ENCODE data around the gene TXLNG.

TXLNG gene

DNA sequence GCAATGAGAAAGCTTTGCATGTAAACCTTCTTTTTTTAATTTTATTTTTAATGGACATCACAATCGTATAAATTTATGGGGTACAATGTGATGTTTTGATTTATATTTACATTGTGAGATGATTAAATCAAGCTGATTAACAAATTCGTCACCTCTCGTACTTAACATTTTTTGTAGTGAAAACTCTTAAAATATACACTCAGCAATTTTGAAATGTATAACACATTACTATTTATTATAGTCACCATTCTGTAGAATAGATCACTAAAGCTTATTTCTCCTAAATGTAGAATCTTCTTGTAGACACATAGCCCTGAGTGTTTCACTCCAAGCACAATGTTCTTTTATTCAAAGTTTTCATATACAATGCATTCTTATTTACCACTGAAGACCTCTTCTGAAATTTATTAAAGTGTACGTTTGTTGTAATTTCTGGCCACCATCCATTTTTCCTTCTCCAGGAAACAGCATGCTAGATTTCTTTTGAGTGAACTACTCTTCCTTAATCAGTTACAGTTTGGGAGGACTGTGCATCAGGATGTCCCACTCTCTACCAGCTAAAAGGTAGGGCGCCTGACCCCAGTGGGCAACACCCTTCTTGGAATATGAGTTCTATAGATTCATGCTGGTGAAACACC is 88.3 kb downstream of the TXLNG start:
- no peak for DNase-seq

DNA sequence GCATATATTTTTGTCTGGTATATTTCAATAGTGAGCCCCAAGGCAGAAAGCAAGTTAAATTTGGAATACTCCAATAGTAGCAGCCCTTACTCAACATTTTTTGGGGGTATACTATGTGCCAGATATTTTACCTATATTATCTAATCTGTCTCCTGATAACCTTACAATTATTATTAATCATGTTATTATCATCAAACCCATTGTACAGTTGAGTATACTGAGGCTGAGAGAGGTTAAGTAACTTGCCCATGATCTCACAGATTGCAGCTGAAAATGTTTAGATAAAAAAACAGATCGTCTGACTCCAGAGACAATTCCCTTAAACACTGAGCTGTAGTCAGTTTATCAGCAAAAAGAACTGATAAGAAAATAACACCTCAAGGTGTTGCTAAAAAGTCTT is 90.4 kb downstream of the TXLNG start:
- DNase-seq: no peak

DNA sequence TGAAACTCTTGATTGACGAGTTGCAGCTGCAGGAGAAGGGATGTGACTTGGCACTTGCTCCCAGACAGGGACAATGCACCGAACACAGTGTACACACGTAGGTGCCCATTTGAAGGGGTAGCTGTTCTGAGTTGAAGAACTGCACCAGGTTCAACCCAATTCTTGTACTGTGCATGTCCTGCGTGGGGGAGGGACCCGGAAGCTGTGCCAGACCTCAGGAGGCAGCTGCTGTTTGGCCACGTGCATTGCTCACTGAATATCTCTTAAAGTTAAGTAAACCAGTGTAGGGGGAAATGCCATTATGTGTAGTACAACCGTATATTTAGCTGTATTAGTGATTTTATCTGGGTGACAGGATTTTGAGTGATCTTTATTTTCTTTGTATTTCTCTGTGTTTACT is 95.9 kb downstream of the TXLNG start:
- no peak for DNase-seq

DNA sequence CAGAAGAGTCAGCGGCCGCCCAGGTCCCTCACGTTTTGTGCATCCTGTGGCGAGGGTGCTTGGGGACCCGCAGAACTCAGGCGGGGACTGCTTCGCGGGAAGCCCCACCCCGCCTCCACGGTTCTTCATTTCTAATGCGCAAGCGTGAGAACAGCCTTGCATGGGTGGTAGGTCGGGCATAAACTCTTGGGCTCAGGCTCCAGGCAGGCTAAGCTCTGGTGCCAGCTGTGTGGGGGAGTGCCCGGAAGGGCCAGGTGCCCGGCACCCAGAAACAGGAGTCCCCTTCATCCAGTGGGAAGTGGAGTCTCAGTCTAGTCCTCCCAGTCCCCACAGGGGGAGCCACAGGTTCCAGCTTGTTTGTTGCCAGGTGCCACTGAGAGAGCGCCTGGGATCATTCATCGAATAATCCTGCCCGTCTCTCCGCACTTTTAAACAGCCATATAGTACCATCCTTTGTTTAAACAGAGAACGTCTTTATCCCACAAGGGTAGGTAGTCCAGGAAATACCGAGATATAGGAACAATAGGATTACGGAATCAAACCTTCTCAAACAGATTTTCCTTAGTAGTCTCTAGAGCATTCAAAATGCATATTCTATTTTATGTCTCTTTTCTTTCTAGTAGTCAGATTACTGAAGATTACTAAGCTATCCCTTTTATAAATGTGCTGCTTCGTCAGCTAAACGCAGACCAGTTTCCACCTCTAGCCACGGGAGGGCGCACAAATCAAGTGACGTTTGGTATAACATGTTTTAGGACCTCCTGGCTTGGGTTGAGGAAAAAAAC is 96.6 kb downstream of the TXLNG start:
- peak in 1 of 2 experiments; percentile 19 for DNase-seq

DNA sequence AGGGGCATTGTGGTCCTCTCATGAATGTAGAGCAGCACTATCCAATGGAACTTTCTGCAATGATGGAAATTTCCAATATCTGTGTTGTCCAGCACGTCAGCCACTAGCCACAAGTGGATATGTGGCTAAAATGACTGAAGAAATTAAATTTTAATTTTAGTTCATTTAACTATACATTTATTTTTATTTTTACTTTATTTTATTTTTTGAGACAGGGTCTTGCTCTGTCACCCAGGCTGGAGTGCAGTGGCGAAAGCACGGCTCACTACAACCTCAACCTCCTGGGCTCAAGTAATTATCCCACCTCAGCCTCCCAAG is 97.2 kb downstream of the TXLNG start:
- no peak for DNase-seq

DNA sequence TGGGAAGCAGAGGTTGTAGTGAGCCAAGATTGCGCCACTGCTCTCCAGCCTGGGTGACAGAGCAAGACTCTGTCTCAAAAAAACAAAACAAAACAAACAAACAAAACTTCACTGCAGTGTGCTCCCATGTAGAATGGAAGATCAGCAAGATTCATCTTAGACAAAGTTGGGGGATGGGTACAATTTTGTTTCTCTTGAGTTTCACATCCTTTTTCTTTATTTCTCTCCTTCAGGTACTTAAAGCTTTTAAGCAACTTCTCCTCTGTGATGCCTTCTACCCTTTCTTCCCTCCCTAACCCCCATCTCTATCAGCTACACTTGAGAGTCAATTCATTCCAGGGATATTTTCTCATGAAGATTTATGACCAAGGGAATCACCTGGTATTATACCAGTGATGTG is 99.4 kb downstream of the TXLNG start:
- DNase-seq: no peak

DNA sequence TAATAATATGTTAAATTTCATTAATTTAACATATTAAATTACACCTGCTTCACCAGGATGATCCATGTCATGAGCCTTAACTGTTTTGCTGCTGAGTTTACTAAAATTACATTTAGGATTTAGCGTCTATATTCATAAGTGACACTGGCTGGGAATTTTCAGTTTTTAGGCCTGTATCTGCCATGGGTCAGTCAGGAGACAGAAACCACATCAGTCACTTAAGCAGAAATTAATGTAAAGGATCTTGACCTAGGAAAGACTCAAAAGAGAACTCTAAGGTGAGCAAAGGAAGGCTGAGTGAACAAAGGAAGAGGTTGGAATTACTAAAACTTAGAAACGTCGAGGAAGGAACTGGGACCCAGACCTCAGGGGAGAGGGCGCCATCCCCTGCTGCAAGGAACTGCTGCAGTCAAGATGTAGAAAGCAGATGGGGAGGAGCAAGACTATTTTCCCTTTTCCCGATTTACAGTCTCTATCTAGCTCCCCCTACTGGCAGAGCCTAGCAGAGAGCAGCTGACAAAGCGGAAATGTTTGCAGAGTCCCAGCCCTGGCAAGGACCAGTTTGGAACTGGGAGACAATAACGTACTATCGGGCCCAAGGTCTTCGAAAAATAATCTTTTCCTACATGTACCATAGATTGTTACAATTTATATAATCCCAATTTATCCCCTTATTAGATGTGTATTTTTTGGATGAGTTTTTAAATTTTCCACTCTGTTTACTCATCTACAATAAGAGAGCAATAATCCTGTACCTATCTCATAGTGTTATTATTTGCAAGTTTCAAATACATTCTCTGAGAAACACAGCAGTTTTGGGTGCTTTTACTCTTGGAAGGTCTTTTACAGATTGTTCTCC is 106.5 kb downstream of the TXLNG start:
- no peak for DNase-seq
